Natural killer cell (primary cell): Measurements from ENCODE around the gene ANK2. TPM values are rescaled to one million over a fixed set of nuclear protein-coding genes. Genes with fewer than 3 reads are reported as not detected.
"Not testable (repeated sequence)": the region's sequence is repeated elsewhere in the genome, so short reads cannot be mapped to it uniquely, and the experiment has no call there.

Source experiments
- ATAC-seq, 3 donors: fragments of 150-1000 bp in 2 of 3; fragments of 200-7000 bp in 1 of 3; cut with Tn5 transposase; 1 replicate in 1 of 3; 2 replicates in 2 of 3; pipeline ENCODE4 v1.10.0; 2021; ENCODE audit warnings: mild to moderate bottlenecking in 2 of 3, moderate library complexity in 2 of 3
- DNase-seq, 2 donors: peaks; one replicate each; pipeline versions ENCODE4 v3.0.0 to v3.0.0-alpha.2; 2013 to 2021; ENCODE audit warnings: mixed read lengths in 1 of 2
- H3K27ac ChIP-seq: one replicate; pipeline ENCODE4 v1.5.1; 2013; ENCODE audit warnings: mild to moderate bottlenecking, low read length
- H3K27me3 ChIP-seq: one replicate; pipeline ENCODE4 v1.6.1; 2013; ENCODE audit warnings: low read length; ENCODE audit not compliant: control insufficient read depth, insufficient read depth
- H3K36me3 ChIP-seq: one replicate; pipeline ENCODE4 v1.6.1; 2013; ENCODE audit warnings: low read length; ENCODE audit not compliant: control insufficient read depth, insufficient read depth
- H3K4me1 ChIP-seq: one replicate; pipeline ENCODE4 v1.6.1; 2013; ENCODE audit warnings: low read length; ENCODE audit not compliant: control insufficient read depth, insufficient read depth
- H3K4me3 ChIP-seq: one replicate; pipeline ENCODE4 v1.5.1; 2013; ENCODE audit warnings: low read length
- H3K9me3 ChIP-seq: one replicate; pipeline ENCODE4 v1.6.1; 2013; ENCODE audit warnings: low read length; ENCODE audit not compliant: control insufficient read depth, insufficient read depth
- H3K27ac Mint-ChIP-seq, 2 donors: one replicate each; pipeline ENCODE4 v1.8.0; 2022; ENCODE audit warnings: mild to moderate bottlenecking in 2 of 2, mixed read lengths in 2 of 2, moderate library complexity in 1 of 2
- H3K27me3 Mint-ChIP-seq, 2 donors: one replicate each; pipeline ENCODE4 v1.8.0; 2022; ENCODE audit warnings: low read depth in 2 of 2, mixed read lengths in 2 of 2
- H3K36me3 Mint-ChIP-seq: one replicate; pipeline ENCODE4 v1.8.0; 2022; ENCODE audit warnings: mixed read lengths
- H3K4me1 Mint-ChIP-seq, 2 donors: one replicate each; pipeline ENCODE4 v1.8.0; 2022; ENCODE audit warnings: mixed read lengths in 2 of 2
- H3K4me3 Mint-ChIP-seq: one replicate; pipeline ENCODE4 v1.8.0; 2022; ENCODE audit warnings: mild to moderate bottlenecking, moderate library complexity, mixed read lengths
- H3K9me3 Mint-ChIP-seq, 2 donors: one replicate each; pipeline ENCODE4 v1.8.0; 2022; ENCODE audit warnings: mixed read lengths in 2 of 2
- CTCF ChIP-seq: fragments of 200-600 bp; IDR thresholded peaks from one replicate; pipeline ENCODE4 v1.8.0; 2022; ENCODE audit warnings: antibody characterized with exemption
- WGBS: methylation state at CpG from one replicate; pipeline ENCODE4 v1.1.7; 2013; ENCODE audit warnings: missing lambda C conversion rate; ENCODE audit not compliant: insufficient coverage; 5-methylcytosine and 5-hydroxymethylcytosine counted together
- intact Hi-C: fragments of 100-400 bp; cut with micrococcal nuclease; formaldehyde crosslinking; loops from one replicate; pipeline ENCODE4 v1.14.2; 2022
- total RNA-seq, 4 donors: library from RNA; stranded (reverse); fragments of 120-200 nt in 1 of 4; gene quantifications; one replicate each; pipeline versions ENCODE4 v1.2.3 to v1.2.4, GENCODE V29; 2013 to 2022

Gene ANK2
- total RNA-seq, 3 donors from 2014 or later (not counting 1 experiment from before 2014, with no cell fraction given), result 0.05 TPM; not detected in 2

GRCh38 chr4:113243312-113243711 is 193.9 kb downstream of the ANK2 start:
- peaks cover 0 to 2% of the 10 kb centered on the region in 2 donors for H3K9me3 Mint-ChIP-seq
- H3K4me3 Mint-ChIP-seq, result no peak overlapping the region
- H3K4me3 ChIP-seq, result no peak overlapping the region
- intact Hi-C loops, result no loop called here
- H3K4me1 ChIP-seq, result no peaks in the 10 kb centered on the region
- H3K4me1 Mint-ChIP-seq, result no peaks in the 10 kb centered on the region
- WGBS, result no CpG with 5 or more reads among the region's 3 CpGs
- H3K9me3 ChIP-seq, result no peaks in the 10 kb centered on the region
- no peak for TF ChIP-seq CTCF
- H3K27me3 Mint-ChIP-seq, result no peaks in the 10 kb centered on the region
- H3K27me3 ChIP-seq, result no peaks in the 10 kb centered on the region
- no peak for DNase-seq
- no peaks in the 10 kb centered on the region for H3K36me3 ChIP-seq
- H3K36me3 Mint-ChIP-seq, result no peaks in the 10 kb centered on the region
- no peak for ATAC-seq
- H3K27ac Mint-ChIP-seq, result no peak overlapping the region
- no peak overlapping the region for H3K27ac ChIP-seq

GRCh38 chr4:113244747-113245146 is 195.3 kb downstream of the ANK2 start:
- not testable (repeated sequence) for H3K27me3 Mint-ChIP-seq, H3K36me3 Mint-ChIP-seq
- WGBS, result 100% methylated on average over 2 of the region's 4 CpGs

GRCh38 chr4:113248320-113248719 is 198.9 kb downstream of the ANK2 start:
- H3K4me3 ChIP-seq, result no peak overlapping the region
- no peaks in the 10 kb centered on the region for H3K9me3 ChIP-seq
- 93% methylated on average over 5 of the region's 5 CpGs for WGBS
- H3K27me3 ChIP-seq, result no peaks in the 10 kb centered on the region
- Mint-ChIP-seq H3K4me1 (no peaks in the 10 kb centered on the region), H3K36me3 (no peaks in the 10 kb centered on the region), H3K27ac (no peak overlapping the region), H3K27me3 (no peaks in the 10 kb centered on the region), H3K9me3 (peaks cover 0 to 2% of the 10 kb centered on the region in 2 donors), H3K4me3 (no peak overlapping the region)
- no peak for DNase-seq
- ATAC-seq, result no peak
- H3K36me3 ChIP-seq, result no peaks in the 10 kb centered on the region
- no peaks in the 10 kb centered on the region for H3K4me1 ChIP-seq
- TF ChIP-seq CTCF, result no peak
- intact Hi-C loops, result no loop called here
- no peak overlapping the region for H3K27ac ChIP-seq

More at GRCh38 chr4:113244747-113245146, 195.3 kb downstream of the ANK2 start:
- H3K27me3 ChIP-seq, H3K4me1 ChIP-seq, ATAC-seq, DNase-seq, H3K36me3 ChIP-seq, intact Hi-C loops, H3K27ac Mint-ChIP-seq, H3K27ac ChIP-seq, H3K4me1 Mint-ChIP-seq, H3K4me3 ChIP-seq, H3K9me3 ChIP-seq, H3K9me3 Mint-ChIP-seq, H3K4me3 Mint-ChIP-seq: not testable (repeated sequence)

GRCh38 chr4:113255628-113256027 is 206.2 kb downstream of the ANK2 start:
- no peak overlapping the region for H3K4me3 Mint-ChIP-seq
- Histone ChIP-seq H3K4me3 (no peak overlapping the region), H3K27me3 (no peaks in the 10 kb centered on the region), H3K27ac (no peak overlapping the region), H3K9me3 (no peaks in the 10 kb centered on the region), H3K36me3 (no peaks in the 10 kb centered on the region), H3K4me1 (no peaks in the 10 kb centered on the region)
- ATAC-seq, result no peak
- H3K9me3 Mint-ChIP-seq, result no peaks in the 10 kb centered on the region
- 89% methylated on average over 6 of the region's 6 CpGs for WGBS
- intact Hi-C loops, result no loop called here
- H3K36me3 Mint-ChIP-seq, result no peaks in the 10 kb centered on the region
- no peak overlapping the region for H3K27ac Mint-ChIP-seq
- no peak for TF ChIP-seq CTCF
- no peaks in the 10 kb centered on the region for H3K4me1 Mint-ChIP-seq
- DNase-seq, result no peak
- H3K27me3 Mint-ChIP-seq, result no peaks in the 10 kb centered on the region
